ENCODE data around the gene ST3GAL4. TPM values are rescaled to one million over a fixed set of nuclear protein-coding genes. Genes with fewer than 3 reads are reported as not detected.

Gene ST3GAL4
- total and polyA plus RNA-seq, 9 of the 15 experiments (the other 6 are each of a cell fraction or from before 2014, with no cell fraction given), result 0.27 to 22.9 (median 10.5) TPM

DNA sequence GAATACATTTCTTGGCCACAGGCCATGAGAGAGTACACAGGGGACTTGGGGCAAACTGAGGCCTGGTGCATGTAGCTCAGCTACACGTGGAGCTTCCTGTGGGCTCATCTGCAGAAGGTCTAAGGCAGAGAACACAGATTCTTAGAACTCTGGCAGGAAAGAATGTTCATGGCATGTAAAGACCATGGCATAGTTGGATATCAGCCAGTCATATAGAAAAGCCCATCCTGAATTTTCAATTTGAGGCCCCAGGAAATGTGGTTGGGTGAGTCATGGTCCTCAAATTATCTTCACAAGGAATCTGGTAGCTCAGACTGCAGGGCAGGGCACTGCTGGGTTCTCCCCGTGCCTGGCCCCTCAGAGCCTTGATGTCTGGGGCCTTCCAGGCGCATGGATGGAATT lies 13.7 kb upstream of the ST3GAL4 start (continued):
- TF ChIP-seq, protein P1, sequence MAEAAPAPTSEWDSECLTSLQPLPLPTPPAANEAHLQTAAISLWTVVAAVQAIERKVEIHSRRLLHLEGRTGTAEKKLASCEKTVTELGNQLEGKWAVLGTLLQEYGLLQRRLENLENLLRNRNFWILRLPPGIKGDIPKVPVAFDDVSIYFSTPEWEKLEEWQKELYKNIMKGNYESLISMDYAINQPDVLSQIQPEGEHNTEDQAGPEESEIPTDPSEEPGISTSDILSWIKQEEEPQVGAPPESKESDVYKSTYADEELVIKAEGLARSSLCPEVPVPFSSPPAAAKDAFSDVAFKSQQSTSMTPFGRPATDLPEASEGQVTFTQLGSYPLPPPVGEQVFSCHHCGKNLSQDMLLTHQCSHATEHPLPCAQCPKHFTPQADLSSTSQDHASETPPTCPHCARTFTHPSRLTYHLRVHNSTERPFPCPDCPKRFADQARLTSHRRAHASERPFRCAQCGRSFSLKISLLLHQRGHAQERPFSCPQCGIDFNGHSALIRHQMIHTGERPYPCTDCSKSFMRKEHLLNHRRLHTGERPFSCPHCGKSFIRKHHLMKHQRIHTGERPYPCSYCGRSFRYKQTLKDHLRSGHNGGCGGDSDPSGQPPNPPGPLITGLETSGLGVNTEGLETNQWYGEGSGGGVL (CRISPR knock-in tag; IDR thresholded peaks at IDR 0.05), result no peak
- TF ChIP-seq NR4A1 (CRISPR knock-in tag; IDR thresholded peaks at IDR 0.05) (no peak), NR4A1 (tag; IDR thresholded peaks at IDR 0.05) (no peak), JUND (IDR thresholded peaks at IDR 0.05; ENCODE audit: borderline replicate concordance, low read depth, low read length) (peak; percentile 88), JUND (tag; IDR thresholded peaks at IDR 0.05; ENCODE audit: borderline replicate concordance, low read depth, low read length) (peak; percentile 87; the same call in 2 of the 3 replicates), TFAM (CRISPR knock-in tag; conservative IDR thresholded peaks at IDR 0.05) (no peak), TARDBP (IDR thresholded peaks at IDR 0.05) (no peak), EP300 (IDR thresholded peaks at IDR 0.05; ENCODE audit: low read length) (peak; percentile 20; the same call in 1 of the 2 replicates), HMGN3 (IDR thresholded peaks at IDR 0.05; ENCODE audit: borderline replicate concordance, extremely low read depth, insufficient read length, low read depth, low read length) (no peak), KDM1A (IDR thresholded peaks at IDR 0.05) (no peak)
- TF ChIP-seq, protein P2, sequence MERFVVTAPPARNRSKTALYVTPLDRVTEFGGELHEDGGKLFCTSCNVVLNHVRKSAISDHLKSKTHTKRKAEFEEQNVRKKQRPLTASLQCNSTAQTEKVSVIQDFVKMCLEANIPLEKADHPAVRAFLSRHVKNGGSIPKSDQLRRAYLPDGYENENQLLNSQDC (CRISPR knock-in tag; IDR thresholded peaks at IDR 0.05), result no peak
- TF ChIP-seq, protein P3, sequence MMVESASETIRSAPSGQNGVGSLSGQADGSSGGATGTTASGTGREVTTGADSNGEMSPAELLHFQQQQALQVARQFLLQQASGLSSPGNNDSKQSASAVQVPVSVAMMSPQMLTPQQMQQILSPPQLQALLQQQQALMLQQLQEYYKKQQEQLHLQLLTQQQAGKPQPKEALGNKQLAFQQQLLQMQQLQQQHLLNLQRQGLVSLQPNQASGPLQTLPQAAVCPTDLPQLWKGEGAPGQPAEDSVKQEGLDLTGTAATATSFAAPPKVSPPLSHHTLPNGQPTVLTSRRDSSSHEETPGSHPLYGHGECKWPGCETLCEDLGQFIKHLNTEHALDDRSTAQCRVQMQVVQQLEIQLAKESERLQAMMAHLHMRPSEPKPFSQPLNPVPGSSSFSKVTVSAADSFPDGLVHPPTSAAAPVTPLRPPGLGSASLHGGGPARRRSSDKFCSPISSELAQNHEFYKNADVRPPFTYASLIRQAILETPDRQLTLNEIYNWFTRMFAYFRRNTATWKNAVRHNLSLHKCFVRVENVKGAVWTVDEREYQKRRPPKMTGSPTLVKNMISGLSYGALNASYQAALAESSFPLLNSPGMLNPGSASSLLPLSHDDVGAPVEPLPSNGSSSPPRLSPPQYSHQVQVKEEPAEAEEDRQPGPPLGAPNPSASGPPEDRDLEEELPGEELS (CRISPR knock-in tag; IDR thresholded peaks at IDR 0.05; ENCODE audit: borderline replicate concordance), result no peak
- TF ChIP-seq, protein P4, sequence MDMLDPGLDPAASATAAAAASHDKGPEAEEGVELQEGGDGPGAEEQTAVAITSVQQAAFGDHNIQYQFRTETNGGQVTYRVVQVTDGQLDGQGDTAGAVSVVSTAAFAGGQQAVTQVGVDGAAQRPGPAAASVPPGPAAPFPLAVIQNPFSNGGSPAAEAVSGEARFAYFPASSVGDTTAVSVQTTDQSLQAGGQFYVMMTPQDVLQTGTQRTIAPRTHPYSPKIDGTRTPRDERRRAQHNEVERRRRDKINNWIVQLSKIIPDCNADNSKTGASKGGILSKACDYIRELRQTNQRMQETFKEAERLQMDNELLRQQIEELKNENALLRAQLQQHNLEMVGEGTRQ (CRISPR knock-in tag; IDR thresholded peaks at IDR 0.05), result no peak
- TF ChIP-seq, protein P5, sequence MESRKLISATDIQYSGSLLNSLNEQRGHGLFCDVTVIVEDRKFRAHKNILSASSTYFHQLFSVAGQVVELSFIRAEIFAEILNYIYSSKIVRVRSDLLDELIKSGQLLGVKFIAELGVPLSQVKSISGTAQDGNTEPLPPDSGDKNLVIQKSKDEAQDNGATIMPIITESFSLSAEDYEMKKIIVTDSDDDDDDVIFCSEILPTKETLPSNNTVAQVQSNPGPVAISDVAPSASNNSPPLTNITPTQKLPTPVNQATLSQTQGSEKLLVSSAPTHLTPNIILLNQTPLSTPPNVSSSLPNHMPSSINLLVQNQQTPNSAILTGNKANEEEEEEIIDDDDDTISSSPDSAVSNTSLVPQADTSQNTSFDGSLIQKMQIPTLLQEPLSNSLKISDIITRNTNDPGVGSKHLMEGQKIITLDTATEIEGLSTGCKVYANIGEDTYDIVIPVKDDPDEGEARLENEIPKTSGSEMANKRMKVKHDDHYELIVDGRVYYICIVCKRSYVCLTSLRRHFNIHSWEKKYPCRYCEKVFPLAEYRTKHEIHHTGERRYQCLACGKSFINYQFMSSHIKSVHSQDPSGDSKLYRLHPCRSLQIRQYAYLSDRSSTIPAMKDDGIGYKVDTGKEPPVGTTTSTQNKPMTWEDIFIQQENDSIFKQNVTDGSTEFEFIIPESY (CRISPR knock-in tag; IDR thresholded peaks at IDR 0.05), result no peak
- TF ChIP-seq, protein P6, sequence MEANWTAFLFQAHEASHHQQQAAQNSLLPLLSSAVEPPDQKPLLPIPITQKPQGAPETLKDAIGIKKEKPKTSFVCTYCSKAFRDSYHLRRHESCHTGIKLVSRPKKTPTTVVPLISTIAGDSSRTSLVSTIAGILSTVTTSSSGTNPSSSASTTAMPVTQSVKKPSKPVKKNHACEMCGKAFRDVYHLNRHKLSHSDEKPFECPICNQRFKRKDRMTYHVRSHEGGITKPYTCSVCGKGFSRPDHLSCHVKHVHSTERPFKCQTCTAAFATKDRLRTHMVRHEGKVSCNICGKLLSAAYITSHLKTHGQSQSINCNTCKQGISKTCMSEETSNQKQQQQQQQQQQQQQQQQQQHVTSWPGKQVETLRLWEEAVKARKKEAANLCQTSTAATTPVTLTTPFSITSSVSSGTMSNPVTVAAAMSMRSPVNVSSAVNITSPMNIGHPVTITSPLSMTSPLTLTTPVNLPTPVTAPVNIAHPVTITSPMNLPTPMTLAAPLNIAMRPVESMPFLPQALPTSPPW (CRISPR knock-in tag; IDR thresholded peaks at IDR 0.05), result no peak

All from K562 (cell line).